SK-N-DZ (cell line): ENCODE results near the gene UBA7.

Source experiments
- small RNA-seq, 2 experiments: library from RNA; depleted of rRNA; stranded (forward); fragments of <200 nt; gene quantifications; one replicate each; pipeline ENCODE3, GENCODE V24; 2014

Gene UBA7

Small RNA genes within 50 kb of the gene (small RNA-seq; reads per million reads assigned to genes)
- gene COX6CP14 (0 reads per million in 2 experiments), gene RN7SL217P (0 reads per million in 2 experiments)
